ENCODE results near the gene NT5M. TPM values are rescaled to one million over a fixed set of nuclear protein-coding genes. Genes with fewer than 3 reads are reported as not detected.

The NT5M gene
- total RNA-seq, 8 experiments from 2014 or later: 2.8 to 11.7 (median 9.1) TPM

DNA sequence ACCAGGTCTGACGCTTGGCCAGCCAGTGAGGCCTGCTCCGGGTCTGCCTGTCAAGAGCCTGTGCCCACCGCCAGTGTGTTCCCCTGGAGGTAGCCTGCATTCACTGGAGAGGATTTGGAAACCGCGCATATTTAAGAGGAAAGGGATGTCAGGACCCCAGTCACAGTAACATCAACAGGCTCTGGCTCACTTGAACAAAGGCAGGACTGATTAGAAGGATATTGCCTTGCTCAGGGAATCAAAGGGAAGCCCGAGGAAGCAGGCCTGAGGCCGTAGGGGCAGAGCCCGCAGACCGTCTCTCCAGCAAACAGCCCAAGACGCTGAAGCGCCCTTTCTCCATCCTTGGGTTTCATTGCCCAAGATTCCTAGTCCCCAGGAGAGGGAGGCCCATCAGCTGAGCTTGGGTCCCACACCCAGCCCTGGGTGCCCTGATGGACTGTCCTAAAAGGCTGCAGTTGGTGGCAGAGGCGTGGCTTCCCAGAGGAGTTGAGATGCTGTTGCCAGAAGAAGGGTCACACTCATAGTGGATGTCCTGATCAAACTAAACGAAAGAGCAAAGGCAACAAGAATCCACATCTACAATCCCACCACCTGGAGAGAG, 23.2 kb downstream of the NT5M start:
- no peak overlapping the region for H3K27ac ChIP-seq
- WGBS, 10 experiments: 83 to 100% (median 91%) methylated on average over 2 to 12 of the region's 13 CpGs; no CpG with 5 or more reads in 4 of the 10 experiments
- H3K4me3 ChIP-seq: no peak overlapping the region
- no peak for ATAC-seq (replicated peaks in 6 of 8)
- in situ Hi-C loops (cut with MboI; ENCODE audit: low pct_unique_long_range_greater_than_20kb in 2 of 9, low sequenced_read_pairs in 9 of 9, unreplicated experiment in 9 of 9): no loop called here
- no peaks in the 10 kb centered on the region for H3K4me1 ChIP-seq (replicated peaks in 1 of 2)

DNA sequence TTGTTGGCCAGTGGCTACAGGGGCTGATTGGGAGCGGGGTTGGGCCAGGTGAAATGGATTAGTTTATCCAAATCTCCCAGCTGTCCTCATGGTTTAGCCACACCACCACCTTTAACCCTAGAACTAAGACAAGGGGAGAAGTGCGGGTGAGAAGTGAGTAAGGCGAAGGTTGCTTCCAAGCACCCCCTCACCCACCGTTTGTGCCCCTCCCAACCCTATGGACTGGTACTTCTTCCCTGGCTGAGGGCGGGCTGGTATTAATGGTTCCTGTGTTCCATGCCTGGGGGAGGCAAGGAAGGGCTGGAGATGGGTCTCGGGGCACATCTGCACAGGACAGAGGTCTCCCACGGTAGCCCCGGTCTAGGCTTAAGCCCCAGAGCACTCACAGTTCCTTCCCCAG, 25.1 kb downstream of the NT5M start:
- ATAC-seq (replicated peaks in 6 of 8): no peak
- in situ Hi-C loops (cut with MboI; ENCODE audit: low pct_unique_long_range_greater_than_20kb in 2 of 9, low sequenced_read_pairs in 9 of 9, unreplicated experiment in 9 of 9): no loop called here
- Histone ChIP-seq H3K27ac (no peak overlapping the region), H3K4me3 (no peak overlapping the region), H3K4me1 (replicated peaks in 1 of 2) (no peaks in the 10 kb centered on the region)
- WGBS, 10 experiments: 77 to 94% (median 90%) methylated on average over 2 to 6 of the region's 8 CpGs; no CpG with 5 or more reads in 5 of the 10 experiments

DNA sequence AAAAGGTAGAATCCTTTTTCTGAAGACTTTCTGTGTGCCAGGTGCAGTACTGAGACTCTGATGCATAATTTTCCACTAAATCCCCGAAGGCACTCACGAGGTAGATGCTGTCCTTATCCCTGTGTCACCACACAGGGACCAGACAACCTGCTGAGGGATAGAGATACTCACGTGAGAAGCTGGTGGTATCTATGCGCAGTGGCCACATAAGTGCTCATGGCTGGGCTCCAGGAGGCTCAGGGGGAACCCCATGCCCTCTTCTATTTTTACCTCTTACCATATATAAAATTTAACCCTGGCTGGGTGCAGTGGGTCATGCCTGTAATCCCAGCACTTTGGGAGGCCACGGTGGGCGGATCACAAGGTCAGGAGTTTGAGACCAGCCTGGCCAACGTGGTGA, 38.3 kb downstream of the NT5M start:
- Histone ChIP-seq H3K27ac (no peak overlapping the region), H3K4me1 (replicated peaks in 1 of 2) (no peaks in the 10 kb centered on the region), H3K4me3 (no peak overlapping the region)
- ATAC-seq (replicated peaks in 6 of 8): no peak
- in situ Hi-C loops (cut with MboI; ENCODE audit: low pct_unique_long_range_greater_than_20kb in 2 of 9, low sequenced_read_pairs in 9 of 9, unreplicated experiment in 9 of 9): no loop called here
- 44 to 100% (median 90%) methylated on average over 1 to 6 of the region's 7 CpGs; no CpG with 5 or more reads in 3 of the 10 experiments for WGBS, 10 experiments

DNA sequence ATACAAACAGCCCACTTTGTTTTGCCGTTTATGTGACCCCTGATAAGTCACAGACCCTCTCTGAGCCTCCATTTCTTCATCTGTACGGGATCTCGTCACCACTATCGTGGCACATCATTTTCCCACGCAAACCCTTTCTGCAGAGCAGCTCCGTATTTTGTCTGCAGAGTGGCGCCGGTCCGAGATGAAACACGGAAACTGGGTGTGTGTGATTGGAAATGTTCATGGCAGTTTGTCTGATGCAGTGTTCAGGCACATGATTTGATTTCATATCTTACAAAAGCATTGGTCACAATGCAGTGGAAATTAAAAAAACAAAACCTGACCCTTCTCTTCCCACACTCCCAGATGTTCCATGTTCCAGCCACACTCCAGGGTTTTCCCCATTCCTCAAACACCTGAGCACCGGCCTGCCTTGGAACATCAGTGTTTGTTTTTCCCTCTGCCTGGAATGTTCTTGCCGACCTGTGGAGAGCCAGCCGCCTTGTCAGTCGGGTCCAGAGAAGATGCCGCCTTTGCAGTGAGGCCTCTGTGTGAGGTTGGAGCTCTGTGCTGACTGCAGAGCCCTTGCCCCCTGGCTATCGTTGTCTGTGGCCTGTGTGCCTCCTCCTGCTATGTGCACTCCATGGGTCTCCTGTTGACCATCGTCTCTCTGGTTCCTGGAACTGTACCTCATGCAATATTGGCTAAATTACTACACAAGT, 39.2 kb downstream of the NT5M start:
- Histone ChIP-seq H3K4me3 (no peak overlapping the region), H3K4me1 (replicated peaks in 1 of 2) (no peaks in the 10 kb centered on the region), H3K27ac (no peak overlapping the region)
- no peak for ATAC-seq (replicated peaks in 6 of 8)
- in situ Hi-C loops (cut with MboI; ENCODE audit: low pct_unique_long_range_greater_than_20kb in 2 of 9, low sequenced_read_pairs in 9 of 9, unreplicated experiment in 9 of 9): no loop called here
- 66 to 100% (median 76%) methylated on average over 2 to 16 of the region's 17 CpGs; no CpG with 5 or more reads in 1 of the 10 experiments for WGBS, 10 experiments

DNA sequence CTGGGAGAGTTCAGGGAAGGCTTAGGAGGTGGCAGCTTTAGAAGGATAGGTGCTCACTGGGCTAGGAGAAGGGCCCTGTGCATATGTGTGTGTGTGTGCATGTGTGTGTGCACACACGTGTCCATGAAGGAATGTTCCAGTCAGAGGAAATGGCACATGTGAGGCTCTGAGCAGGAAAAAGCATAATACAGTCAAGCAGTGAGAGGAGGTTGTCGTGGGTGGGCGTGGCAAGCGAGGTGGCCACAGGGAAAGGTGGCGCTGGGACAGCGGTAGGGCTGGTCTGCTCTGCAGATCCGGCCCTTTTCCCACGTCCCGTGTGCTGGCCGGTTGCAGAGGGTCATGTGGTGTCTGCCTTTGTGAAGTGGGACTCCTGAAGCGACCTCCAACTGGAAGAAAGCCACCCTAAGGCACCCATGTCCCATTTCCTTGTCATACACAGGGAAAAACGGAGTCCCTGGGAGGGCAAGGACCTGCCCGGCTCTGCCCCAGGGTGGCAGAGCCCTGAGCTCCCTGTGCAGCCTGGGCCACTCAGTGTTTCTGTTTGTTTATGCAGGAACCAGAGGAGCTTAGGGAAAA, 40.1 kb downstream of the NT5M start:
- ATAC-seq (replicated peaks in 6 of 8): peak in 2 of 8 experiments; percentile 16 to 44
- in situ Hi-C loops (cut with MboI; ENCODE audit: low pct_unique_long_range_greater_than_20kb in 2 of 9, low sequenced_read_pairs in 9 of 9, unreplicated experiment in 9 of 9): no loop called here
- Histone ChIP-seq H3K4me3 (no peak overlapping the region), H3K4me1 (replicated peaks in 1 of 2) (no peaks in the 10 kb centered on the region), H3K27ac (no peak overlapping the region)
- 80 to 100% (median 87%) methylated on average over 1 to 9 of the region's 13 CpGs; no CpG with 5 or more reads in 5 of the 10 experiments for WGBS, 10 experiments

DNA sequence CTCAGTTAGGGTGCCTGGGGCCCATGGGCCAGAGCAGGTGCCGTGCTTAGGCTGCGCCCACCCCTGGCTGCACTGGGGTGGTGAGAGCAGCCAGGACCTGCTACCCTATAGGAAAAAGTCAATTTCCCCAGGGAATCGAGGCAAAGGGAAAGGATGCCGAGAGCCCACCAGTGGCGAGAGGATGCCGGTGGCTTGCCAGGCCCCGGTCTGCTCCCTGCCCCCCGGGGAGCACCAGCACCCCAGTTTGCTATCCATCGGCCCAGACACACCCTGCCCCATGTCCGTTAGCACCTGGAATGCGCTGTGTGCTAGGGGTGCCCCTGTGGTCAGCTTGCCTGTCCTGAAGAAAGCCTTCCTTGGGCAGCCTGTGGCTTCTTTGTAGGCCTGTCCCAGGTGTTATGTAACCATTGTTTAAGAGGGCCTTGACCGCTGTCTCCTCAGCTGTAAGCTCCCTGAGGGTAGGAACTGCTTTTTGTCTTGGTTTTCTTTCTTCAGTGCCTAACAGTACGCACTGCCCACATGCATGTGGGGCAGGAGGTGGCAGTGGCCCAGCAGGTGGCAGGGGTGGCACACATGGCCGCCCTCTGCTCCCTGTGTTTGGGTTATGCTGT, 40.8 kb downstream of the NT5M start:
- 100% methylated on average over 1 to 2 of the region's 14 CpGs; no CpG with 5 or more reads in 8 of the 10 experiments for WGBS, 10 experiments
- ATAC-seq (replicated peaks in 6 of 8): no peak
- H3K4me1 ChIP-seq (replicated peaks in 1 of 2): no peaks in the 10 kb centered on the region
- no peak overlapping the region for H3K4me3 ChIP-seq
- in situ Hi-C loops (cut with MboI; ENCODE audit: low pct_unique_long_range_greater_than_20kb in 2 of 9, low sequenced_read_pairs in 9 of 9, unreplicated experiment in 9 of 9): no loop called here
- no peak overlapping the region for H3K27ac ChIP-seq

DNA sequence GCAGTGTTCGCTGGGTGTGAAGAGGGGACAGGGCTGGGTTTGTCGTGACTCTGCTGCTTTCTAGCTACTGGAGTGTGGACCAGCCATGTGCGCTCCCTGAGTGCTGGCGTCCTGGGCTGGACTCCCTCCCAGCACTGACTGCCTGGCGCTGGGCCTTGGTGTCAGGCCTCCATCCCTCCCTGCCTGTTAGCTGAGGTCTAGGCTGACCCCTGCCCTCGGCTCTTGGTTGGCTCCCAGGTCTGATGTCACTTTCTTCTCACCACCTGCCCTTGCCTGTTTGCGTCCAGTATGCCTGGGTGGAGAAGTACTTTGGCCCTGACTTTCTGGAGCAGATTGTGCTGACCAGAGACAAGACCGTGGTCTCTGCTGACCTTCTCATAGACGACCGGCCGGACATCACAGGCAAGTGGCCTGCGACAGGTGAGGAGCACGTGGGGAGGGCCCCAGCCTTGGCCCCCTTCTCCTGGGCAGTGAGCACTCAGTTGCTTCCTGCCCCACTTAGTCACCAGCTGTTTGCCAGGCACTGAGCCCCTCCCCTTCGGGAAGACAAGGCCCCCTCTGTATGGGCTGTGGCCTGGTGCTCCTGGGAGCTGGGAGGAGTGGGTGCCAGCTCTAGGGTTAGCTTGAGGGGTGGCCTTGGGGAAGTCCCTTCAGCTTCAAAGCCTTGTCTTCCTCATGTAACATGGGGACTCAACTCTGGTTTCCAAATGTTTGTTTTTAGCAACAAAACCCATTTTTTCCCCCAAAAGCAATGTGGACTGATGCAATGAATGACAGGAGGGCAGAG, 41.5 kb downstream of the NT5M start:
- H3K4me3 ChIP-seq: no peak overlapping the region
- 40 to 80% (median 77%) methylated on average over 2 to 6 of the region's 14 CpGs; no CpG with 5 or more reads in 5 of the 10 experiments for WGBS, 10 experiments
- ATAC-seq (replicated peaks in 6 of 8): peak in 1 of 8 experiments; percentile 14
- in situ Hi-C loops (cut with MboI; ENCODE audit: low pct_unique_long_range_greater_than_20kb in 2 of 9, low sequenced_read_pairs in 9 of 9, unreplicated experiment in 9 of 9): no loop called here
- H3K4me1 ChIP-seq (replicated peaks in 1 of 2): peaks cover 0 to 5% of the 10 kb centered on the region in 2 donors
- no peak overlapping the region for H3K27ac ChIP-seq

DNA sequence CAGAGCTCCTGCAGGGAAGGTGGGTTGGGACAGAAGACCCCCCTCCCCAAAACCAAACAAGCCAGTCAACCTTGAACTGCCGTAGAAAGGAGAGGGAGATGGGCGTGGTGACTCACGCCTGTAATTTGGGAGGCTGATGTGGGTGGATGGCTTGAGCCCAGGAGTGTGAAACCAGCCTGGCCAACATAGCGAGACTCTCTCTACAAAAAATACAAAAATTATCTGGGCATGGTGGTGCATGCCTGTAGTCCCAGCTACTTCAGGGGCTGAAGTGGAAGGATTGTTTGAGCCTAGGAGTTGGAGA, 42.1 kb downstream of the NT5M start:
- Histone ChIP-seq H3K4me3 (no peak overlapping the region), H3K4me1 (replicated peaks in 1 of 2) (peaks cover 0 to 7% of the 10 kb centered on the region in 2 donors), H3K27ac (no peak overlapping the region)
- 78 to 100% (median 91%) methylated on average over 1 to 4 of the region's 4 CpGs; no CpG with 5 or more reads in 7 of the 10 experiments for WGBS, 10 experiments
- in situ Hi-C loops (cut with MboI; ENCODE audit: low pct_unique_long_range_greater_than_20kb in 2 of 9, low sequenced_read_pairs in 9 of 9, unreplicated experiment in 9 of 9): no loop called here
- ATAC-seq (replicated peaks in 6 of 8): no peak

DNA sequence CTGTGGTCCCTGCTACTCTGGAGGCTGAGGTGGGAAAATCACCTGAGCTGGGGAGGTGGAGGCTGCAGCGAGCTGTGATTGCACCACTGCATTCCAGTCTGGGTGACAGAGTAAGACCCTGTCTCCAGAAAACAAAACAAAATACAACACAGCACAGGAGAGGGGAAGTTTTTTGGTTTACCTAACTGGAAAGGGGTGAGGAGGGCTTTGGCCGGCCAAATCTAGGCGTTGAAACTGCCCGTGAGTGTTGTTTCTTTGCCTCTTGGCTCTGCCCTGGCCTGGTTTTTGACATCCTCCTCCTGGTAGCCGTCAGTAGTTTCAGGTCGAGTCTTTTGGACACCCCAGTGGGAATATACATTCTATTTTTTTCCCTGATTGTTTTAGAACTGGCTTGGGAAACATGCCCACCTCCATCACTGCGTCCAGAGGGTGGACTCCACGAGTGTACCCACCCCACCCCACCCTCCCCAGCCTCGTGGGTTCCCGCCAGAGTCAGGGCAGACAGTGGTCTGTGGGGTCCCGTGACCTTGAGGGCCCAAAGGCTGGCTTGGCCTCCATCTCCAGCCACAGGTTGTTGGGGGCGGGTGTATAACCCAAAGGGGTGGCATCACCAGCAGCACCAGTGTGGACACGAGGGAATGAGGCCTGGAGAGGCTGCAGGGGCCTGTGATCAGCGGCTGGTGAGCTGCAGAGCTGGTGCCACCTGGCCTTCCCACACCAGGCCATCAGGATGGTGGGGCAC, 42.7 kb downstream of the NT5M start:
- no peak for ATAC-seq (replicated peaks in 6 of 8)
- Histone ChIP-seq H3K4me1 (replicated peaks in 1 of 2) (peaks cover 0 to 7% of the 10 kb centered on the region in 2 donors), H3K27ac (no peak overlapping the region), H3K4me3 (no peak overlapping the region)
- 73 to 92% (median 87%) methylated on average over 1 to 6 of the region's 14 CpGs; no CpG with 5 or more reads in 4 of the 10 experiments for WGBS, 10 experiments
- in situ Hi-C loops (cut with MboI; ENCODE audit: low pct_unique_long_range_greater_than_20kb in 2 of 9, low sequenced_read_pairs in 9 of 9, unreplicated experiment in 9 of 9): no loop called here

DNA sequence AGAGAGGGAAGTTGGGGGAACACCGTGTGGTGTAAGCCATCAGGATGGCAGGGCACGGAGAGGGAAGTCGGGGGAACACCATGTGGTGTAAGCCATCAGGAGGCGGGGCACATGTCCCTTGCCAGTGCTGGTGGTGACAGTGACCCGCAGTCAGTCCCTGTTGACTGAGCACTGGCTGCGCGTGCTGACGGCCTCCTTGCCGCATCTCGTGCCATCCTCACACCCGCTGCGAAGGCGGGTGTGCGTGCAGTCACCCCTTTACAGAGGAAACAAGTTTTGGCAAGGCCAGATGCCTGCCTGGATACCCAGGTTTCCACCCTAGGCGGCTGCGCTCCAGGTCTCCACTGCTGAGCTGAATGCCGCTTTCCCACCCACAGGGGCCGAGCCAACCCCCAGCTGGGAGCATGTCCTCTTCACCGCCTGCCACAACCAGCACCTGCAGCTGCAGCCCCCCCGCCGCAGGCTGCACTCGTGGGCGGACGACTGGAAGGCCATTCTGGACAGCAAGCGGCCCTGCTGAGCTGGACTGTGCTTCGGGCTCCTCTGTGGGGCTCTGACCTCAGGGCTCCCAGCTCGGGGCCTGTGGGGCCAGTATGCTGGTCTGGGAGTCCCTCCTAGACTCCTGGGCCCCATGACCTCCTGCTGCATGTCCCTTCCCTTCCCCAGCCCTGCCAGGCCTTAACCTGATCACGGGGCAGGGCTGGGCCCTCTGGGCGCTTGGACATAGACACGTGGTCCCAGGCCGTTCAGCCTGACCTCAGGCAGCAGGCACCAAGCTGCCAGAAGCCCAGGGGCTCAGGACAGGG, 43.5 kb downstream of the NT5M start:
- H3K4me3 ChIP-seq: no peak overlapping the region
- WGBS, 10 experiments: 72 to 100% (median 80%) methylated on average over 1 to 7 of the region's 31 CpGs; no CpG with 5 or more reads in 5 of the 10 experiments
- no peak overlapping the region for H3K27ac ChIP-seq
- in situ Hi-C loops (cut with MboI; ENCODE audit: low pct_unique_long_range_greater_than_20kb in 2 of 9, low sequenced_read_pairs in 9 of 9, unreplicated experiment in 9 of 9): no loop called here
- ATAC-seq (replicated peaks in 6 of 8): no peak
- H3K4me1 ChIP-seq (replicated peaks in 1 of 2): peaks cover 0 to 7% of the 10 kb centered on the region in 2 donors

DNA sequence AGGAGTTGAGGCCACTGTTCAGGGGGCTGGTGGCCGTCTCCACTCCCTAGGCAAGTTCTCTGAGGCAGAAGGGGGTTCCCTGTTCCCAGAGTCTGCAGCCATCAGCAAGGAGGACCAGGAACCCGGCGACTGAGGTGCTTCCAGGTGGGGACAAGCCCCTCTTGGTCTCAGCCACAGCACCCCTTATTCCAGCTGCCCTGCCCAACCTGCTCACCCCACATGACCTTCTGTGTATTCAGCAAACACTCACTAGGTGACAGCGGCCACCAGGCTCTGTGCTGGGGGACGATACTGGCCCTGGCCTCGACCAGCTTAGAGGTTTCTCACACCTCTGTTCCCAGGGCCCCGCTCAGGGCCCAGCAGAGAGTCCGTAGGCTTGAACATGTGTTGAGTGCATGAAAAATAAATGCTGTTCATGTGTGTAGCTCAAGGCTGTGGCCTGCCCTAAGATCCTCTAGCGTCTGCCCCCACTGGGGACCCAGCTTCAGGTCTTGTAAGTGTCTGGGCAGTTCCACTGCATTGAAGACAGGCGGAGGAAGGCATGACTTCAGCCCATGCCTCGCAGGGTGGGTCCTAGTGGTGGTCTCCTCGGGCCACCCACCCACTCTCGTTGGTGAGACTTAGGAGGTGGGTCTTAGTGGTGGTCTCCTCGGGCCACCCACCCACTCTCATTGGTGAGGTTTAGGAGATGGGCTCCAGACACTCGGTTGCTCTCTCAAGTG, 44.2 kb downstream of the NT5M start:
- ATAC-seq (replicated peaks in 6 of 8): no peak
- no peak overlapping the region for H3K27ac ChIP-seq
- in situ Hi-C loops (cut with MboI; ENCODE audit: low pct_unique_long_range_greater_than_20kb in 2 of 9, low sequenced_read_pairs in 9 of 9, unreplicated experiment in 9 of 9): no loop called here
- 80 to 100% (median 89%) methylated on average over 1 to 11 of the region's 15 CpGs; no CpG with 5 or more reads in 4 of the 10 experiments for WGBS, 10 experiments
- H3K4me3 ChIP-seq: no peak overlapping the region
- H3K4me1 ChIP-seq (replicated peaks in 1 of 2): peaks cover 0 to 7% of the 10 kb centered on the region in 2 donors
